HepG2 (cell line): ENCODE data around the gene GCLC. TPM values are rescaled to one million over a fixed set of nuclear protein-coding genes. Genes with fewer than 3 reads are reported as not detected.

Experiments
- AGO2 ChIP-seq: fragments of 200-400 bp; formaldehyde crosslinking; optimal IDR thresholded peaks from 2 replicates; pipeline ENCODE3; 2017; ENCODE audit warnings: mild to moderate bottlenecking, low read depth, low read length, moderate library complexity
- ATF7-NPFF ChIP-seq: sonication (generic); formaldehyde crosslinking; IDR thresholded peaks from 2 replicates; pipeline ENCODE4 v1.8.1; 2023; ENCODE audit warnings: mild to moderate bottlenecking, low read depth, missing genetic modification reagents, moderate library complexity
- FOXP1 ChIP-seq, 2 experiments: fragments of 450-650 bp in 1 of 2; IDR thresholded peaks; 2 replicates each; pipeline ENCODE4 v1.6.1; 2017 to 2018; ENCODE audit warnings: antibody characterized with exemption in 1 of 2
- HMGA1 ChIP-seq: sonication (generic); formaldehyde crosslinking; conservative IDR thresholded peaks from 2 replicates; pipeline ENCODE4 v1.4.0; 2020; ENCODE audit warnings: missing genetic modification reagents
- NFATC3 ChIP-seq: sonication (generic); formaldehyde crosslinking; IDR thresholded peaks from 2 replicates; pipeline ENCODE4 v1.5.1; 2020; ENCODE audit warnings: mild to moderate bottlenecking, missing genetic modification reagents
- PHB2 ChIP-seq: fragments of 450-650 bp; IDR thresholded peaks from 2 replicates; pipeline ENCODE4 v1.6.1; 2018; ENCODE audit not compliant: partially characterized antibody
- RBM39 ChIP-seq: fragments of 200-400 bp; formaldehyde crosslinking; IDR thresholded peaks from one replicate; pipeline ENCODE4 v1.6.1; 2018; ENCODE audit warnings: antibody characterized with exemption, mild to moderate bottlenecking, low read depth, low read length; ENCODE audit not compliant: poor library complexity, severe bottlenecking
- SATB2 ChIP-seq: sonication (generic); formaldehyde crosslinking; IDR thresholded peaks from 2 replicates; pipeline ENCODE4 v1.5.0; 2020; ENCODE audit warnings: missing genetic modification reagents
- UBTF ChIP-seq: sonication (generic); formaldehyde crosslinking; IDR thresholded peaks from 2 replicates; pipeline ENCODE4 v1.4.0; 2020; ENCODE audit warnings: mild to moderate bottlenecking, missing genetic modification reagents
- ZNF205 ChIP-seq: IDR thresholded peaks from 2 replicates; pipeline ENCODE4 v1.6.1; 2018; ENCODE audit warnings: missing biosample characterization, missing genetic modification reagents
- ZNF263 ChIP-seq: sonication (generic); formaldehyde crosslinking; IDR thresholded peaks from 2 replicates; pipeline ENCODE4 v1.4.0; 2020; ENCODE audit warnings: missing genetic modification reagents
- ZNF343 ChIP-seq: sonication (generic); formaldehyde crosslinking; IDR thresholded peaks from 2 replicates; pipeline ENCODE4 v1.4.0; 2020; ENCODE audit warnings: mild to moderate bottlenecking, missing genetic modification reagents
- ZNF574 ChIP-seq: sonication (generic); formaldehyde crosslinking; IDR thresholded peaks from 2 replicates; pipeline ENCODE4 v1.4.0; 2020; ENCODE audit warnings: missing genetic modification reagents
- ZNF747 ChIP-seq: sonication (generic); formaldehyde crosslinking; IDR thresholded peaks from 2 replicates; pipeline ENCODE4 v1.8.1; 2023; ENCODE audit warnings: missing genetic modification reagents, mild to moderate bottlenecking, borderline replicate concordance
- polyA plus RNA-seq, 8 experiments: library from polyadenylated mRNA; depleted of rRNA in 3 of 8; stranded (reverse) in 7 of 8; unstranded in 1 of 8; fragments of >200 nt; fragmentation: Illumina TruSeq in 4 of 8; extraction: Trizol in 4 of 8; gene quantifications; 2 replicates each; pipeline versions ENCODE4 v1.2.1 to v1.2.3, GENCODE V29; 2011 to 2016; ENCODE audit warnings: low read depth in 4 of 8, missing spikeins in 1 of 8, mixed read lengths in 1 of 8; ENCODE audit not compliant: insufficient read depth in 1 of 8
- total RNA-seq, 5 experiments: library from RNA; depleted of rRNA; stranded (reverse); fragments of >200 nt; fragmentation: Illumina TruSeq; extraction: Trizol; gene quantifications; 2 replicates each; pipeline ENCODE4 v1.2.3, GENCODE V29; 2016; ENCODE audit warnings: low read depth in 1 of 5
- TF ChIP-seq, protein P1 (sequence below): sonication (generic); formaldehyde crosslinking; IDR thresholded peaks from 2 replicates; pipeline ENCODE4 v1.5.0; 2020; ENCODE audit warnings: missing genetic modification reagents
- TF ChIP-seq, protein P2 (sequence below): sonication (generic); formaldehyde crosslinking; IDR thresholded peaks from 2 replicates; pipeline ENCODE4 v1.4.0; 2020; ENCODE audit warnings: missing genetic modification reagents, borderline replicate concordance

GCLC gene
- total and polyA plus RNA-seq, 2 of the 13 experiments (the other 11 are each of a cell fraction or from before 2014, with no cell fraction given), result 35.3 to 84.6 TPM

GRCh38 chr6:53547811-53548496 is 3.1 kb upstream of the GCLC start (continued):
- TF ChIP-seq FOXP1 (IDR thresholded peaks at IDR 0.05) (peak; percentile 80), FOXP1 (CRISPR knock-in tag; IDR thresholded peaks at IDR 0.05) (peak; percentile 85), ZNF205 (CRISPR knock-in tag) (peak; percentile 96), ATF7-NPFF (CRISPR knock-in tag) (peak; percentile 97), ZNF747 (peak; percentile 98; the same call in 1 of the 2 replicates), AGO2 (peak; percentile 64), HMGA1 (no peak), NFATC3 (peak; percentile 91; the same call in 1 of the 2 replicates), ZNF263 (CRISPR knock-in tag) (peak; percentile 72), RBM39 (peak; percentile 95), SATB2 (peak; percentile 95), ZNF343 (CRISPR knock-in tag) (peak; percentile 96), UBTF (CRISPR knock-in tag) (peak; percentile 95), ZNF574 (CRISPR knock-in tag) (peak; percentile 93), PHB2 (no peak)
- TF ChIP-seq, protein P1, sequence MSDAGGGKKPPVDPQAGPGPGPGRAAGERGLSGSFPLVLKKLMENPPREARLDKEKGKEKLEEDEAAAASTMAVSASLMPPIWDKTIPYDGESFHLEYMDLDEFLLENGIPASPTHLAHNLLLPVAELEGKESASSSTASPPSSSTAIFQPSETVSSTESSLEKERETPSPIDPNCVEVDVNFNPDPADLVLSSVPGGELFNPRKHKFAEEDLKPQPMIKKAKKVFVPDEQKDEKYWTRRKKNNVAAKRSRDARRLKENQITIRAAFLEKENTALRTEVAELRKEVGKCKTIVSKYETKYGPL (CRISPR knock-in tag), result no peak
- TF ChIP-seq, protein P2, sequence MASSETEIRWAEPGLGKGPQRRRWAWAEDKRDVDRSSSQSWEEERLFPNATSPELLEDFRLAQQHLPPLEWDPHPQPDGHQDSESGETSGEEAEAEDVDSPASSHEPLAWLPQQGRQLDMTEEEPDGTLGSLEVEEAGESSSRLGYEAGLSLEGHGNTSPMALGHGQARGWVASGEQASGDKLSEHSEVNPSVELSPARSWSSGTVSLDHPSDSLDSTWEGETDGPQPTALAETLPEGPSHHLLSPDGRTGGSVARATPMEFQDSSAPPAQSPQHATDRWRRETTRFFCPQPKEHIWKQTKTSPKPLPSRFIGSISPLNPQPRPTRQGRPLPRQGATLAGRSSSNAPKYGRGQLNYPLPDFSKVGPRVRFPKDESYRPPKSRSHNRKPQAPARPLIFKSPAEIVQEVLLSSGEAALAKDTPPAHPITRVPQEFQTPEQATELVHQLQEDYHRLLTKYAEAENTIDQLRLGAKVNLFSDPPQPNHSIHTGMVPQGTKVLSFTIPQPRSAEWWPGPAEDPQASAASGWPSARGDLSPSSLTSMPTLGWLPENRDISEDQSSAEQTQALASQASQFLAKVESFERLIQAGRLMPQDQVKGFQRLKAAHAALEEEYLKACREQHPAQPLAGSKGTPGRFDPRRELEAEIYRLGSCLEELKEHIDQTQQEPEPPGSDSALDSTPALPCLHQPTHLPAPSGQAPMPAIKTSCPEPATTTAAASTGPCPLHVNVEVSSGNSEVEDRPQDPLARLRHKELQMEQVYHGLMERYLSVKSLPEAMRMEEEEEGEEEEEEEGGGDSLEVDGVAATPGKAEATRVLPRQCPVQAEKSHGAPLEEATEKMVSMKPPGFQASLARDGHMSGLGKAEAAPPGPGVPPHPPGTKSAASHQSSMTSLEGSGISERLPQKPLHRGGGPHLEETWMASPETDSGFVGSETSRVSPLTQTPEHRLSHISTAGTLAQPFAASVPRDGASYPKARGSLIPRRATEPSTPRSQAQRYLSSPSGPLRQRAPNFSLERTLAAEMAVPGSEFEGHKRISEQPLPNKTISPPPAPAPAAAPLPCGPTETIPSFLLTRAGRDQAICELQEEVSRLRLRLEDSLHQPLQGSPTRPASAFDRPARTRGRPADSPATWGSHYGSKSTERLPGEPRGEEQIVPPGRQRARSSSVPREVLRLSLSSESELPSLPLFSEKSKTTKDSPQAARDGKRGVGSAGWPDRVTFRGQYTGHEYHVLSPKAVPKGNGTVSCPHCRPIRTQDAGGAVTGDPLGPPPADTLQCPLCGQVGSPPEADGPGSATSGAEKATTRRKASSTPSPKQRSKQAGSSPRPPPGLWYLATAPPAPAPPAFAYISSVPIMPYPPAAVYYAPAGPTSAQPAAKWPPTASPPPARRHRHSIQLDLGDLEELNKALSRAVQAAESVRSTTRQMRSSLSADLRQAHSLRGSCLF (CRISPR knock-in tag), result peak; percentile 72; the same call in 1 of the 2 replicates
